Testis (tissue), 3 donors: ENCODE measurements around the gene NLN. TPM values are rescaled to one million over a fixed set of nuclear protein-coding genes. Genes with fewer than 3 reads are reported as not detected.

ENCODE experiments used
- DNase-seq: peaks from one replicate; pipeline ENCODE4 v3.0.0-alpha.2; 2019
- H3K27ac ChIP-seq, 2 donors: fragments of 200-600 bp; sonication (generic); one replicate each; pipeline ENCODE4 v1.5.1; 2019
- H3K27me3 ChIP-seq: fragments of 200-600 bp; sonication (generic); one replicate; pipeline ENCODE4 v1.5.1; 2019
- H3K36me3 ChIP-seq: fragments of 200-600 bp; sonication (generic); one replicate; pipeline ENCODE4 v1.5.1; 2017; ENCODE audit warnings: low read depth; ENCODE audit errors: missing control alignments
- H3K4me1 ChIP-seq: fragments of 200-600 bp; sonication (generic); one replicate; pipeline ENCODE4 v1.5.1; 2019
- H3K4me3 ChIP-seq, 2 donors: fragments of 200-600 bp; sonication (generic); one replicate each; pipeline ENCODE4 v1.5.1; 2017 to 2019
- H3K9me3 ChIP-seq: fragments of 200-600 bp; sonication (generic); one replicate; pipeline ENCODE4 v1.5.1; 2017
- CTCF ChIP-seq, 3 experiments: fragments of 450-650 bp in 2 of 3; fragments of 200-600 bp in 1 of 3; sonication (generic) in 1 of 3; IDR thresholded peaks; one replicate each; pipeline ENCODE4 v1.5.1; 2016 to 2019; ENCODE audit warnings: antibody characterized with exemption in 3 of 3, mild to moderate bottlenecking in 2 of 3, moderate library complexity in 1 of 3
- POLR2A ChIP-seq: fragments of 450-650 bp; IDR thresholded peaks from one replicate; pipeline ENCODE4 v1.6.1; 2017; ENCODE audit warnings: antibody characterized with exemption, mild to moderate bottlenecking, moderate library complexity
- WGBS, 2 donors: methylation state at CpG; one replicate each; pipeline ENCODE4 v1.1.5; 2018; 5-methylcytosine and 5-hydroxymethylcytosine counted together
- intact Hi-C: fragments of 100-400 bp; cut with DNase I; formaldehyde crosslinking; loops from one replicate; pipeline ENCODE4 v1.15.1; 2023; ENCODE audit warnings: low total_unique reads
- polyA plus RNA-seq: library from polyadenylated mRNA; stranded (reverse); fragments of 350-450 nt; fragmentation: Illumina TruSeq; extraction: RNeasy Lipid Tissue Mini Kit (QIAGEN cat#74804); gene quantifications from one replicate; pipeline ENCODE4 v1.2.3, GENCODE V29; 2014; ENCODE audit warnings: low read depth, low replicate concordance; ENCODE audit not compliant: insufficient read depth
- total RNA-seq, 2 donors: library from RNA; depleted of rRNA; stranded (reverse); fragments of >200 nt; gene quantifications; one replicate each; pipeline ENCODE4 v1.2.3, GENCODE V29; 2016

NLN gene
- total and polyA plus RNA-seq, 3 donors from 2014 or later: 6.4 to 10.1 (median 8.1) TPM

GRCh38 chr5:65858316-65858715, 136.3 kb downstream of the NLN start:
- no peaks in the 10 kb centered on the region for H3K4me1 ChIP-seq
- WGBS, 2 donors: 82 to 83% methylated on average over 3 of the region's 3 CpGs
- DNase-seq: no peak
- H3K27ac ChIP-seq: no peak overlapping the region
- no peak overlapping the region for H3K4me3 ChIP-seq
- TF ChIP-seq POLR2A: no peak
- TF ChIP-seq CTCF (IDR thresholded peaks at IDR 0.05): no peak
- H3K27me3 ChIP-seq: no peaks in the 10 kb centered on the region
- intact Hi-C loops: no loop called here
- no peaks in the 10 kb centered on the region for H3K36me3 ChIP-seq
- no peaks in the 10 kb centered on the region for H3K9me3 ChIP-seq

GRCh38 chr5:65861830-65862241, 139.8 kb downstream of the NLN start:
- 75 to 84% methylated on average over 3 of the region's 3 CpGs for WGBS, 2 donors
- no peaks in the 10 kb centered on the region for H3K36me3 ChIP-seq
- H3K27me3 ChIP-seq: no peaks in the 10 kb centered on the region
- TF ChIP-seq CTCF (IDR thresholded peaks at IDR 0.05): no peak
- TF ChIP-seq POLR2A: no peak
- intact Hi-C loops: no loop called here
- H3K4me3 ChIP-seq: no peak overlapping the region
- no peaks in the 10 kb centered on the region for H3K4me1 ChIP-seq
- no peak for DNase-seq
- no peaks in the 10 kb centered on the region for H3K9me3 ChIP-seq
- no peak overlapping the region for H3K27ac ChIP-seq

GRCh38 chr5:65862384-65862783, 140.4 kb downstream of the NLN start:
- intact Hi-C loops: no loop called here
- Histone ChIP-seq H3K4me3 (no peak overlapping the region), H3K4me1 (no peaks in the 10 kb centered on the region)

GRCh38 chr5:65863747-65864146, 141.7 kb downstream of the NLN start:
- intact Hi-C loops: no loop called here
- WGBS, 2 donors: 93 to 96% methylated on average over 2 of the region's 2 CpGs
- TF ChIP-seq POLR2A (no peak), CTCF (IDR thresholded peaks at IDR 0.05) (no peak)
- Histone ChIP-seq H3K9me3 (no peaks in the 10 kb centered on the region), H3K27me3 (no peaks in the 10 kb centered on the region), H3K4me1 (no peaks in the 10 kb centered on the region), H3K4me3 (no peak overlapping the region), H3K27ac (no peak overlapping the region), H3K36me3 (no peaks in the 10 kb centered on the region)
- DNase-seq: no peak

More at GRCh38 chr5:65862384-65862783, 140.4 kb downstream of the NLN start:
- no peak for TF ChIP-seq POLR2A
- TF ChIP-seq CTCF (IDR thresholded peaks at IDR 0.05): no peak
- DNase-seq: no peak
- no peaks in the 10 kb centered on the region for H3K9me3 ChIP-seq
- no peak overlapping the region for H3K27ac ChIP-seq
- H3K36me3 ChIP-seq: no peaks in the 10 kb centered on the region
- no peaks in the 10 kb centered on the region for H3K27me3 ChIP-seq

GRCh38 chr5:65866837-65867521, 145.0 kb downstream of the NLN start:
- no peak for TF ChIP-seq CTCF (IDR thresholded peaks at IDR 0.05)
- TF ChIP-seq POLR2A: no peak
- intact Hi-C loops: no loop called here
- Histone ChIP-seq H3K4me1 (no peaks in the 10 kb centered on the region), H3K27ac (no peak overlapping the region), H3K4me3 (no peak overlapping the region), H3K36me3 (no peaks in the 10 kb centered on the region), H3K27me3 (no peaks in the 10 kb centered on the region), H3K9me3 (no peaks in the 10 kb centered on the region)
- 61 to 67% methylated on average over 6 of the region's 6 CpGs for WGBS, 2 donors
- no peak for DNase-seq
